HFFc6 (cell line): ENCODE measurements around the gene RNF207. TPM values are rescaled to one million over a fixed set of nuclear protein-coding genes. Genes with fewer than 3 reads are reported as not detected.

Experiments used
- DNase-seq: peaks from one replicate; pipeline ENCODE4 v3.0.0-alpha.2; 2018
- H3K27ac Mint-ChIP-seq: 2 replicates; pipeline ENCODE4 v1.8.0; 2020; ENCODE audit warnings: mild to moderate bottlenecking, mixed read lengths
- H3K27me3 Mint-ChIP-seq: 2 replicates; pipeline ENCODE4 v1.8.0; 2021; ENCODE audit warnings: mild to moderate bottlenecking, moderate library complexity, mixed read lengths; ENCODE audit not compliant: insufficient read depth
- H3K36me3 Mint-ChIP-seq: 2 replicates; pipeline ENCODE4 v1.8.0; 2021; ENCODE audit warnings: low read depth, mixed read lengths
- H3K4me1 Mint-ChIP-seq: 2 replicates; pipeline ENCODE4 v1.8.0; 2020; ENCODE audit warnings: low read depth, mixed read lengths
- H3K4me3 Mint-ChIP-seq: 2 replicates; pipeline ENCODE4 v1.8.0; 2020; ENCODE audit warnings: mild to moderate bottlenecking, moderate library complexity, mixed read lengths
- H3K9me3 Mint-ChIP-seq: 2 replicates; pipeline ENCODE4 v1.8.0; 2020; ENCODE audit warnings: mild to moderate bottlenecking, mixed read lengths
- total RNA-seq, 6 experiments: library from RNA; stranded (reverse); fragmentation: NEBNext Ultra II Directional; extraction: Animal tissue kit (Norgen Biotek cat#: 25700); gene quantifications; 2 replicates in 1 of 6; 3 replicates in 5 of 6; pipeline ENCODE4 v1.2.3, GENCODE V29; 2021
- TF ChIP-seq, protein P1 (sequence below): fragments of 200-600 bp; sonication (generic); IDR thresholded peaks from 2 replicates; pipeline ENCODE4 v1.5.0; 2021; ENCODE audit warnings: antibody characterized with exemption, mild to moderate bottlenecking

The RNF207 gene
- total RNA-seq, 6 experiments from 2014 or later = 2.0 to 5.2 (median 2.9) TPM

DNA sequence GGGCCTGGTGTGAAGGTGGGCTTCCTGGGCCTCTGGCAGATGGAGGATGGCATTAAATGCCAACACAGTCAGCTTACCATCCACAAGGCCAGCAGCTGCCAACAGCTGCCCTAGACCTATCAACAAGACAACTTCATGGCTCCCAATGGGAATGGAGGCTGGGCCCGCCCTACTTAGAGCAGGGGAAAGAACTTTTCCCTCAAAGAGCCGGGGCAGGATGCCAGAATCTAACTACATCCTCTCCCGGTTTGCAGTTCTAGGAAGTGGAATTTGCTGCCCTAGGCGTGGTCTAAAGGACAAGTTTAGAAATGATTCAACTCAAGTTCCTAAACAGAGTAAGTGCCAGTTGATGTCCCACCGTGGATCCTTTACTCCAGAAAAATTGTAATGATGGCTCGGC, 16.7 kb downstream of the RNF207 start:
- Mint-ChIP-seq H3K4me1 (0 out of 2 replicates have a peak, but pooled peaks cover 12% of the 10 kb centered on the region), H3K27me3 (no peaks in the 10 kb centered on the region; the same call in 1 of the 2 replicates), H3K36me3 (peaks cover 38% of the 10 kb centered on the region), H3K4me3 (no peak overlapping the region), H3K27ac (no peak overlapping the region; the same call in 1 of the 2 replicates), H3K9me3 (no peaks in the 10 kb centered on the region)
- DNase-seq = peak; percentile 18
- TF ChIP-seq, protein P1, sequence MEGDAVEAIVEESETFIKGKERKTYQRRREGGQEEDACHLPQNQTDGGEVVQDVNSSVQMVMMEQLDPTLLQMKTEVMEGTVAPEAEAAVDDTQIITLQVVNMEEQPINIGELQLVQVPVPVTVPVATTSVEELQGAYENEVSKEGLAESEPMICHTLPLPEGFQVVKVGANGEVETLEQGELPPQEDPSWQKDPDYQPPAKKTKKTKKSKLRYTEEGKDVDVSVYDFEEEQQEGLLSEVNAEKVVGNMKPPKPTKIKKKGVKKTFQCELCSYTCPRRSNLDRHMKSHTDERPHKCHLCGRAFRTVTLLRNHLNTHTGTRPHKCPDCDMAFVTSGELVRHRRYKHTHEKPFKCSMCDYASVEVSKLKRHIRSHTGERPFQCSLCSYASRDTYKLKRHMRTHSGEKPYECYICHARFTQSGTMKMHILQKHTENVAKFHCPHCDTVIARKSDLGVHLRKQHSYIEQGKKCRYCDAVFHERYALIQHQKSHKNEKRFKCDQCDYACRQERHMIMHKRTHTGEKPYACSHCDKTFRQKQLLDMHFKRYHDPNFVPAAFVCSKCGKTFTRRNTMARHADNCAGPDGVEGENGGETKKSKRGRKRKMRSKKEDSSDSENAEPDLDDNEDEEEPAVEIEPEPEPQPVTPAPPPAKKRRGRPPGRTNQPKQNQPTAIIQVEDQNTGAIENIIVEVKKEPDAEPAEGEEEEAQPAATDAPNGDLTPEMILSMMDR = no peak

DNA sequence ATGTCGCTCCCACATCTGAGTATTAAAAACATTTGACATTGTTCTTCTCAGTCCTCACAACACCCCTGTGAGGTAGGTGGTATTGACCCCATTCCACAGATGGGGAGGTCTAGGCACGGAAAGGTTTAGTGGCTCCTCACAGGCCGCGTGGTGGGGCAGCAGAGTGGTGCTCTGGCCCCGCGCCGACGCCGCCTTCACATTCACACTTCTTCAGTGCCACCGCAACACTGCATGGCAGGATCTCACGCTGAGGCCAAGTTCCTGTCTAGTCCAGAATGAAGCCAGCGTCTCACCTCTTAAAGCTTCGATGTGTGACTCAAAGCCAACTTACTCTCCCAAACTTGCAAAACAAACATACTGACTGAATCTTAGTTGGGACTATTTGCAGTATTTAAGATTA, 17.7 kb downstream of the RNF207 start:
- H3K4me1 Mint-ChIP-seq = 0 out of 2 replicates have a peak, but pooled peaks cover 12% of the 10 kb centered on the region
- H3K9me3 Mint-ChIP-seq = no peaks in the 10 kb centered on the region
- H3K36me3 Mint-ChIP-seq = peaks cover 38% of the 10 kb centered on the region
- TF ChIP-seq, protein P1 = no peak
- H3K27ac Mint-ChIP-seq = no peak overlapping the region
- no peak overlapping the region for H3K4me3 Mint-ChIP-seq
- H3K27me3 Mint-ChIP-seq = no peaks in the 10 kb centered on the region
- no peak for DNase-seq

DNA sequence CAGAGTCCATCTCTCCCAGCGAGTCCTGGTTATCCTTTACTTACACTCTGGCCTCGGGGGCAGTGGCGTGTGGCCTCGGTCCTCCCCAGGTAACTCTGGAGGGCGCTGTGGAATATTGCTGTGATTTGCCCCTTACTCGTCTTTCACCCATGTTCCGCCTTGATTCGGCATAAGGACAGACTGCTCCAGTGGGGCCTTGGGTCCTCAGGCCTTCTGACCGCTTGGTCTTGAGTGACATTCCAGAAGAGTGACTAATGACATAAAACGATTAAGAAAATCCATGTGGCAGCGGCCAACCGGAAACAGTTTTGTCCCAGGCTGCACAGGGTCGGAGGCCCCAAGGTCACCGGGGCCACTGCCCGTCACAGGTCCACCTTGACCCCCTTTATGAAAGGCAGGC, 18.8 kb downstream of the RNF207 start:
- H3K4me1 Mint-ChIP-seq = 0 out of 2 replicates have a peak, but pooled peaks cover 12% of the 10 kb centered on the region
- no peak overlapping the region for H3K4me3 Mint-ChIP-seq
- peaks cover 38% of the 10 kb centered on the region for H3K36me3 Mint-ChIP-seq
- H3K27me3 Mint-ChIP-seq = no peaks in the 10 kb centered on the region
- no peaks in the 10 kb centered on the region for H3K9me3 Mint-ChIP-seq
- no peak for DNase-seq
- H3K27ac Mint-ChIP-seq = no peak overlapping the region
- TF ChIP-seq, protein P1 = no peak

DNA sequence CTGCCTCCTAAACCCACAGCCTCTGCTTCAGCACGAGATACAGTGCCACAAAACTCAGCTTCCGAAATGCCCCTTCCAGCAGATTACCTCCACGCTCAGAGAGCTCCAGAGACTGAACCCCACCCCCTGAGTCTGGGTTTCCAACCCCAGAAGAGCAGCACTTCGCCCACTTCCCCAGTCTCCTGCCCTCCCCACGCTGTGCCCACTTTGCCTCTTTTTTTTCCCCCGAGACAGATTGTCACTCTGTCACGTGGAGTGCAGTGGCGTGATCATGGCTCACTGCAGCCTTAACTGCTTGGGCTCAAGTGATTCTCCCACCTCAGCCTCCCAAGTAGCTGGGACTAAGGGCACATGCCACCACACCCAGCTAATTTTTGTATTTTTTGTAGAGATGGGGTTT, 19.7 kb downstream of the RNF207 start:
- no peak for DNase-seq
- Mint-ChIP-seq H3K4me3 (no peak overlapping the region), H3K4me1 (0 out of 2 replicates have a peak, but pooled peaks cover 12% of the 10 kb centered on the region), H3K36me3 (peaks cover 38% of the 10 kb centered on the region), H3K27ac (no peak overlapping the region), H3K9me3 (no peaks in the 10 kb centered on the region), H3K27me3 (no peaks in the 10 kb centered on the region)
- TF ChIP-seq, protein P1 = no peak

DNA sequence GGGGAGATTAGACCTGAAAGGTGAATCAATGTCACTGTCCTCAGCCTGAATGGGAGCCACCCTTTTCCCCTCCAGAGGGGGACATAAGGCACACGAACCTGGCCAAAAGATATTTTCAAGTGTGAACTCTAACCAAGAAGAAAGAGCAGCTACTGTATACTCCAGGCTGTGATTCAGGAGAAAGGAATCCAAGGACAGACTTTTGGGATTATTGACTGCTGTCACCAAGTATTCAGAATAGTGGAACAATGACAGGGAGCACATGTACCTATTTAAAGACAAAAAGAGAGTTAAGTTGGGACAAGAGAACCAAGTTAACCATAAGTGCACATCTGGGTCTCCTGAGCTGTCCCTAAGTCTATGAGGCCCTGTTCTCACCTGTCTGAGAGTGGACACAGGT, 27.5 kb downstream of the RNF207 start:
- Mint-ChIP-seq H3K4me3 (no peak overlapping the region), H3K27me3 (no peaks in the 10 kb centered on the region), H3K9me3 (no peaks in the 10 kb centered on the region), H3K4me1 (peaks cover 22% of the 10 kb centered on the region), H3K27ac (no peak overlapping the region; the same call in 1 of the 2 replicates), H3K36me3 (peaks cover 11% of the 10 kb centered on the region; the same call in 1 of the 2 replicates)
- TF ChIP-seq, protein P1 = no peak
- no peak for DNase-seq
